HepG2 (cell line): ENCODE data around the gene AXIN1. TPM values are rescaled to one million over a fixed set of nuclear protein-coding genes. Genes with fewer than 3 reads are reported as not detected.

Experiments
- AGO2 ChIP-seq: fragments of 200-400 bp; formaldehyde crosslinking; optimal IDR thresholded peaks from 2 replicates; pipeline ENCODE3; 2017; ENCODE audit warnings: mild to moderate bottlenecking, low read depth, low read length, moderate library complexity
- ATF3 ChIP-seq: sonication (generic); formaldehyde crosslinking; IDR thresholded peaks from 2 replicates; pipeline ENCODE4 v1.4.0; 2020; ENCODE audit warnings: missing genetic modification reagents
- ATF6 ChIP-seq: sonication (generic); formaldehyde crosslinking; conservative IDR thresholded peaks from 2 replicates; pipeline ENCODE4 v1.4.0; 2020; ENCODE audit warnings: missing genetic modification reagents
- CEBPB ChIP-seq: IDR thresholded peaks from 2 replicates; pipeline ENCODE4 v1.6.1; 2011; ENCODE audit warnings: low read depth, low read length, improper control_type of control experiment, borderline replicate concordance
- ERF ChIP-seq: IDR thresholded peaks from 2 replicates; pipeline ENCODE4 v1.6.1; 2018; ENCODE audit warnings: missing biosample characterization, missing genetic modification reagents
- FOXP4 ChIP-seq: sonication (generic); formaldehyde crosslinking; IDR thresholded peaks from 2 replicates; pipeline ENCODE4 v1.4.0; 2020; ENCODE audit warnings: missing genetic modification reagents
- GPN1 ChIP-seq: sonication (generic); formaldehyde crosslinking; IDR thresholded peaks from 2 replicates; pipeline ENCODE4 v1.5.1; 2020; ENCODE audit warnings: missing genetic modification reagents, borderline replicate concordance
- HES4 ChIP-seq: sonication (generic); formaldehyde crosslinking; IDR thresholded peaks from 2 replicates; pipeline ENCODE4 v1.9.0; 2021; ENCODE audit warnings: mild to moderate bottlenecking, missing genetic modification reagents, borderline replicate concordance
- MIER3 ChIP-seq: IDR thresholded peaks from 2 replicates; pipeline ENCODE4 v1.6.1; 2016; ENCODE audit warnings: missing compliant biosample characterization, borderline replicate concordance
- NCOA1 ChIP-seq: sonication (generic); formaldehyde crosslinking; IDR thresholded peaks from 2 replicates; pipeline ENCODE4 v1.9.0; 2021; ENCODE audit warnings: missing genetic modification reagents
- NFKB2 ChIP-seq: sonication (generic); formaldehyde crosslinking; IDR thresholded peaks from 2 replicates; pipeline ENCODE4 v1.4.0; 2020; ENCODE audit warnings: missing genetic modification reagents, borderline replicate concordance
- SNAI1 ChIP-seq: sonication (generic); formaldehyde crosslinking; IDR thresholded peaks from 2 replicates; pipeline ENCODE4 v1.5.0; 2020; ENCODE audit warnings: mild to moderate bottlenecking, missing genetic modification reagents, borderline replicate concordance
- TAF15 ChIP-seq: fragments of 200-400 bp; formaldehyde crosslinking; IDR thresholded peaks from one replicate; pipeline ENCODE4 v1.6.1; 2018; ENCODE audit warnings: mild to moderate bottlenecking, low read depth, low read length; ENCODE audit not compliant: poor library complexity, severe bottlenecking
- TBX2 ChIP-seq: sonication (generic); formaldehyde crosslinking; IDR thresholded peaks from 2 replicates; pipeline ENCODE4 v1.5.0; 2020; ENCODE audit warnings: missing genetic modification reagents, mild to moderate bottlenecking, borderline replicate concordance
- TEAD2 ChIP-seq: sonication (generic); formaldehyde crosslinking; IDR thresholded peaks from 2 replicates; pipeline ENCODE4 v1.9.0; 2021; ENCODE audit warnings: missing genetic modification reagents
- ZBTB38 ChIP-seq: sonication (generic); formaldehyde crosslinking; IDR thresholded peaks from 2 replicates; pipeline ENCODE4 v1.5.1; 2020; ENCODE audit warnings: mild to moderate bottlenecking, missing genetic modification reagents
- ZBTB7A ChIP-seq: sonication (generic); formaldehyde crosslinking; IDR thresholded peaks from 2 replicates; pipeline ENCODE4 v1.8.0; 2022; ENCODE audit warnings: mild to moderate bottlenecking, missing genetic modification reagents
- ZNF18 ChIP-seq: sonication (generic); formaldehyde crosslinking; IDR thresholded peaks from 2 replicates; pipeline ENCODE4 v1.8.0; 2022; ENCODE audit warnings: mild to moderate bottlenecking, missing genetic modification reagents; ENCODE audit not compliant: insufficient replicate concordance
- ZNF468 ChIP-seq: sonication (generic); formaldehyde crosslinking; IDR thresholded peaks from 2 replicates; pipeline ENCODE4 v1.8.0; 2022; ENCODE audit warnings: mild to moderate bottlenecking, moderate library complexity, missing genetic modification reagents
- ZNF607 ChIP-seq: sonication (generic); formaldehyde crosslinking; IDR thresholded peaks from 2 replicates; pipeline ENCODE4 v1.5.1; 2020; ENCODE audit warnings: missing genetic modification reagents, mild to moderate bottlenecking, borderline replicate concordance
- ZNF746 ChIP-seq: sonication (generic); formaldehyde crosslinking; IDR thresholded peaks from 2 replicates; pipeline ENCODE4 v1.8.0; 2022; ENCODE audit warnings: mild to moderate bottlenecking, missing genetic modification reagents
- polyA plus RNA-seq, 8 experiments: library from polyadenylated mRNA; depleted of rRNA in 3 of 8; stranded (reverse) in 7 of 8; unstranded in 1 of 8; fragments of >200 nt; fragmentation: Illumina TruSeq in 4 of 8; extraction: Trizol in 4 of 8; gene quantifications; 2 replicates each; pipeline versions ENCODE4 v1.2.1 to v1.2.3, GENCODE V29; 2011 to 2016; ENCODE audit warnings: low read depth in 4 of 8, missing spikeins in 1 of 8, mixed read lengths in 1 of 8; ENCODE audit not compliant: insufficient read depth in 1 of 8
- total RNA-seq, 5 experiments: library from RNA; depleted of rRNA; stranded (reverse); fragments of >200 nt; fragmentation: Illumina TruSeq; extraction: Trizol; gene quantifications; 2 replicates each; pipeline ENCODE4 v1.2.3, GENCODE V29; 2016; ENCODE audit warnings: low read depth in 1 of 5

AXIN1 gene
- total and polyA plus RNA-seq, 2 of the 13 experiments (the other 11 are each of a cell fraction or from before 2014, with no cell fraction given), result 24.0 to 26.0 TPM

GRCh38 chr16:401468-402348 is 49.2 kb upstream of the AXIN1 start, which contains the start of gene DECR2 (continued):
- TF ChIP-seq ZNF607 (CRISPR knock-in tag) (no peak; the same call in 1 of the 2 replicates), SNAI1 (no peak), GPN1 (no peak), ATF6 (CRISPR knock-in tag) (no peak), AGO2 (peak; percentile 96), ZNF746 (CRISPR knock-in tag) (peak; percentile 65), TBX2 (peak; percentile 83), TEAD2 (CRISPR knock-in tag) (no peak), TAF15 (no peak), CEBPB (no peak), ZBTB38 (CRISPR knock-in tag) (0 out of 2 replicates have a peak, but pooled peaks have one; percentile 68), NCOA1 (CRISPR knock-in tag) (no peak), ERF (0 out of 2 replicates have a peak, but pooled peaks have one; percentile 25), ATF3 (CRISPR knock-in tag) (0 out of 2 replicates have a peak, but pooled peaks have one; percentile 18), ZNF18 (peak; percentile 29), HES4 (CRISPR knock-in tag) (0 out of 2 replicates have a peak, but pooled peaks have one; percentile 67), MIER3 (CRISPR knock-in tag) (peak; percentile 38; the same call in 1 of the 2 replicates), ZBTB7A (CRISPR knock-in tag) (0 out of 2 replicates have a peak, but pooled peaks have one; percentile 20), FOXP4 (CRISPR knock-in tag) (no peak), NFKB2 (CRISPR knock-in tag) (0 out of 2 replicates have a peak, but pooled peaks have one; percentile 12), ZNF468 (no peak)
